Neural progenitor cell (in vitro differentiated cells): ENCODE measurements around the gene BRD1. TPM values are rescaled to one million over a fixed set of nuclear protein-coding genes. Genes with fewer than 3 reads are reported as not detected.

Source experiments
- DNase-seq: peaks from one replicate; pipeline ENCODE4 v3.0.0-alpha.2; 2016; ENCODE audit warnings: low spot score
- H2AFZ ChIP-seq: fragments of 200-600 bp; sonication (generic); replicated peaks from 2 replicates; pipeline ENCODE4 v1.6.1; 2016; ENCODE audit warnings: antibody characterized with exemption
- H3F3A ChIP-seq: fragments of 200-600 bp; sonication (generic); 2 replicates; pipeline ENCODE4 v1.6.1; 2016; ENCODE audit warnings: antibody characterized with exemption, low read depth
- H3K27ac ChIP-seq: fragments of 200-600 bp; sonication (generic); 2 replicates; pipeline ENCODE4 v1.5.1; 2016; ENCODE audit warnings: mild to moderate bottlenecking
- H3K27me3 ChIP-seq: fragments of 200-600 bp; sonication (generic); 2 replicates; pipeline ENCODE4 v1.6.1; 2016; ENCODE audit warnings: mild to moderate bottlenecking, moderate library complexity
- H3K36me3 ChIP-seq: fragments of 200-600 bp; sonication (generic); 2 replicates; pipeline ENCODE4 v1.5.1; 2016
- H3K4me1 ChIP-seq: fragments of 200-600 bp; sonication (generic); 2 replicates; pipeline ENCODE4 v1.6.1; 2016; ENCODE audit warnings: mixed run types
- H3K4me2 ChIP-seq: fragments of 200-600 bp; sonication (generic); 2 replicates; pipeline ENCODE4 v1.6.1; 2016
- H3K4me3 ChIP-seq: fragments of 200-600 bp; sonication (generic); 2 replicates; pipeline ENCODE4 v1.5.1; 2016
- H3K79me2 ChIP-seq: fragments of 200-600 bp; sonication (generic); 2 replicates; pipeline ENCODE4 v1.6.1; 2016; ENCODE audit warnings: low read depth
- H3K9ac ChIP-seq: fragments of 200-600 bp; sonication (generic); 2 replicates; pipeline ENCODE4 v1.6.1; 2016
- H3K9me3 ChIP-seq: fragments of 200-600 bp; sonication (generic); 2 replicates; pipeline ENCODE4 v1.5.1; 2016; ENCODE audit warnings: low read depth
- H4K20me1 ChIP-seq: fragments of 200-600 bp; sonication (generic); 2 replicates; pipeline ENCODE4 v1.6.1; 2016; ENCODE audit warnings: low read depth
- H3K27ac Mint-ChIP-seq: 3 replicates; pipeline ENCODE4 v1.8.0; 2021; ENCODE audit warnings: mixed read lengths
- H3K27me3 Mint-ChIP-seq: 2 replicates; pipeline ENCODE4 v1.8.0; 2022; ENCODE audit warnings: low read depth, mild to moderate bottlenecking, inconsistent platforms, moderate library complexity, mixed read lengths; ENCODE audit not compliant: insufficient read depth
- H3K36me3 Mint-ChIP-seq: 3 replicates; pipeline ENCODE4 v1.8.0; 2021; ENCODE audit warnings: mixed read lengths
- H3K4me1 Mint-ChIP-seq: 3 replicates; pipeline ENCODE4 v1.8.0; 2021; ENCODE audit warnings: mixed read lengths
- H3K4me3 Mint-ChIP-seq: 3 replicates; pipeline ENCODE4 v1.8.0; 2021; ENCODE audit warnings: mild to moderate bottlenecking, moderate library complexity, mixed read lengths
- H3K9me3 Mint-ChIP-seq: 3 replicates; pipeline ENCODE4 v1.8.0; 2020; ENCODE audit warnings: mixed read lengths
- CTCF ChIP-seq: fragments of 200-600 bp; sonication (generic); IDR thresholded peaks from 2 replicates; pipeline ENCODE4 v1.5.1; 2017; ENCODE audit warnings: antibody characterized with exemption, mild to moderate bottlenecking
- EZH2 ChIP-seq: fragments of 200-600 bp; sonication (generic); IDR thresholded peaks from 2 replicates; pipeline ENCODE4 v1.6.1; 2017; ENCODE audit warnings: antibody characterized with exemption, mild to moderate bottlenecking, moderate library complexity
- EZH2phosphoT487 ChIP-seq: fragments of 200-600 bp; sonication (generic); IDR thresholded peaks from 2 replicates; pipeline ENCODE4 v1.6.1; 2017; ENCODE audit warnings: antibody characterized with exemption
- total RNA-seq: library from RNA; depleted of rRNA; stranded (reverse); fragments of >200 nt; gene quantifications from 2 replicates; pipeline ENCODE4 v1.2.3, GENCODE V29; 2015; ENCODE audit warnings: low replicate concordance

BRD1 gene
- total RNA-seq, 1 donor from 2014 or later, result 31.2 TPM

DNA sequence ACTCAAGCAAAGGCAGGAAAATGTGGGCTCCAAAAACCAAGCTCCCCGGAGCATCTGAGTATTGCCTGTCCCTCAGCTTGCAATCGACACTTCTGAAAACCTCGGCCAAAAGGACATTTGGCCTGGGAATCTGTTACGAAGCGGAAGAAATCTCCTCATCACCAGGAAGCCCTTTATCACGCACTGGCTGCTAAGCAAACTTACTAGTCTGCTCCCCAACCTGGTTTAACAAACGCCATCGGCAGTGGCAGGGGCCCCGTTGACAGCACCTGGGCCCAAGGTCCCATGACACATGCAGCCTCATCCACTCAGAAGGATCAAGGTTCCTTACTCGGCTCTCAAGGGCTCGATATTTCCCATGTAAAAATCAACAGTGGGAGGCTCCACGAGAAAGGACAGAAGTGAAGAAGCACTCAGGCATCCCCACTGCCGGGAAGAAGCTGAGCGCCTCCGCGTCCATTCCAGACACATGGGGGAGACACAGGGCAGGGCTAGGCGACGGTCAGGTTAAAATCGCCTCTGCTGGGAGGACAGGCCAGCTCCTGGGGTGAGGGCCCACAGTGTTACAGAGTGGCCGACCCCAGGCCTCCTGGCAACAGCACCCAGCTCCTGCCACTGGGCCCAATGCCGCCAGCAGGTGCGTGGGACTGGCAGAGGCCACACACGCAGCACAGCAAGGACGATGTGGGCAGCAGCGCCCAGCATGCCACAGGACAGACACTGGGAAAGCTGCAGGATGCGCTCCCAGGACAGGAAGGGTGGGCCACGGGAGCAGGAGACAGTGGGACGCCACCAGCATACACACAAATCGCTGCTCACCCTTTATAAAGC, 27.1 kb downstream of the BRD1 start:
- Mint-ChIP-seq H3K27ac (peak overlapping the region; percentile 33), H3K36me3 (peaks cover 19% of the 10 kb centered on the region)

GRCh38 chr22:49799431-49800075, 28.1 kb downstream of the BRD1 start:
- Histone ChIP-seq H3K4me2 (no peak overlapping the region), H3F3A (no peaks in the 10 kb centered on the region), H3K27ac (no peak overlapping the region), H2AFZ (no peak overlapping the region), H3K9me3 (no peaks in the 10 kb centered on the region), H3K9ac (no peak overlapping the region), H3K36me3 (no peaks in the 10 kb centered on the region), H3K27me3 (no peaks in the 10 kb centered on the region), H3K4me1 (no peaks in the 10 kb centered on the region), H3K4me3 (no peak overlapping the region), H4K20me1 (peaks cover 84% of the 10 kb centered on the region), H3K79me2 (peaks cover 88% of the 10 kb centered on the region)
- H3K4me1 Mint-ChIP-seq, result peaks cover 5% of the 10 kb centered on the region
- no peak for TF ChIP-seq CTCF
- no peak for TF ChIP-seq EZH2phosphoT487
- no peak for TF ChIP-seq EZH2
- H3K4me3 Mint-ChIP-seq, result no peak overlapping the region
- no peak for DNase-seq
- H3K9me3 Mint-ChIP-seq, result no peaks in the 10 kb centered on the region
- no peaks in the 10 kb centered on the region for H3K27me3 Mint-ChIP-seq
- peak overlapping the region; percentile 29 for H3K27ac Mint-ChIP-seq
- H3K36me3 Mint-ChIP-seq, result peaks cover 27% of the 10 kb centered on the region

More for the DNA sequence above, 27.1 kb downstream of the BRD1 start:
- Mint-ChIP-seq H3K4me3 (no peak overlapping the region), H3K9me3 (no peaks in the 10 kb centered on the region), H3K4me1 (peaks cover 5% of the 10 kb centered on the region), H3K27me3 (no peaks in the 10 kb centered on the region)
- no peak overlapping the region for H3K4me2 ChIP-seq
- H3K79me2 ChIP-seq, result peaks cover 88% of the 10 kb centered on the region
- H4K20me1 ChIP-seq, result peaks cover 91% of the 10 kb centered on the region
- TF ChIP-seq CTCF (no peak), EZH2phosphoT487 (no peak), EZH2 (no peak)
- no peaks in the 10 kb centered on the region for H3K27me3 ChIP-seq
- DNase-seq, result no peak
- no peak overlapping the region for H3K4me3 ChIP-seq
- no peak overlapping the region for H2AFZ ChIP-seq
- no peaks in the 10 kb centered on the region for H3F3A ChIP-seq
- H3K36me3 ChIP-seq, result no peaks in the 10 kb centered on the region
- no peaks in the 10 kb centered on the region for H3K4me1 ChIP-seq
- H3K9me3 ChIP-seq, result no peaks in the 10 kb centered on the region
- H3K27ac ChIP-seq, result no peak overlapping the region
- peak overlapping the region; percentile 14 for H3K9ac ChIP-seq

DNA sequence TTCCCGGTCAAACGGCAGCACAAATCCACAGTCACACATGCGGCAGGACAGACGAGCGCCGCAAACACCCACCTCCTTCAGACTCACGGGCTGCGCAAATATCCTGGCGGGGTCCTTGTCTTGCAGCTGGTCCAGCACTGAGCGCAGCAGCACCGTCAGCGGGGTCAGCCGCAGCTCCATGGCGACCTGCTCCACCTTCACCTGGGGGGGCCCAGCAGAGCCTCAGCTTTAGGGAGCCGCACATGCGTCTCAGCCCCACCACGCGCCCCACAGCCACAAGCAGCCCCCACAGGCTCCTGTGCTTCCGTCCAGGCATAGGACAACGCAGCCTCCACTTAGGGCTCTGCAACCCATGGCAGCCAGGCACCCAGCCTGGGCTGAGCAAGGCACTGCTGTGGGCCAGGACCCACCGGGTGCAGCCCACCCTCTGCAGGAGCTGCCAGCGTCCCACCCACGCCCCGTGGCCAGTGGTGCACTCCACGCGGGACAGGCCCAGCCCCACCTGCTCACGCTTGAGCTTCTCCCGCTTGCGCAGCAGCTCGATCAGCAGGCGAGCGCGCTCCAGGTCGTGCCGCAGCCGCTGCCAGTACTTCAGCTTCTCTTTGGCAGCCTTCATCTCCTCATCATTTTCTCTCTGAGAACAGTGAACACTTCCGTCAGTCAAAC, 29.1 kb downstream of the BRD1 start:
- no peaks in the 10 kb centered on the region for H3F3A ChIP-seq
- Mint-ChIP-seq H3K4me1 (peaks cover 5% of the 10 kb centered on the region), H3K4me3 (no peak overlapping the region), H3K27ac (peak overlapping the region; percentile 88), H3K9me3 (no peaks in the 10 kb centered on the region), H3K36me3 (peaks cover 23% of the 10 kb centered on the region), H3K27me3 (no peaks in the 10 kb centered on the region)
- H3K79me2 ChIP-seq, result peaks cover 87% of the 10 kb centered on the region
- H3K4me3 ChIP-seq, result no peak overlapping the region
- H2AFZ ChIP-seq, result no peak overlapping the region
- DNase-seq, result no peak
- no peaks in the 10 kb centered on the region for H3K9me3 ChIP-seq
- H3K9ac ChIP-seq, result no peak overlapping the region
- H3K27ac ChIP-seq, result no peak overlapping the region
- no peaks in the 10 kb centered on the region for H3K27me3 ChIP-seq
- TF ChIP-seq EZH2 (no peak), EZH2phosphoT487 (no peak), CTCF (no peak)
- H3K4me1 ChIP-seq, result no peaks in the 10 kb centered on the region
- H3K4me2 ChIP-seq, result no peak overlapping the region
- H3K36me3 ChIP-seq, result no peaks in the 10 kb centered on the region
- H4K20me1 ChIP-seq, result peaks cover 84% of the 10 kb centered on the region
